Stimulated activated CD8-positive, alpha-beta memory T cell treated with anti-CD3 and anti-CD28 coated beads, Interleukin-7, amount 100 ng/mL, for 48 hours (primary cell): Measurements from ENCODE around the gene SCEL.

Experiments
- DNase-seq, 2 donors: peaks; one replicate each; pipeline ENCODE4 v3.0.0-alpha.2; 2020; ENCODE audit warnings: low read depth in 1 of 2; ENCODE audit errors: extremely low read depth in 1 of 2

Gene SCEL

GRCh38 chr13:77548594-77548993 lies 13.1 kb downstream of the SCEL start:
- DNase-seq, result no peak

- DNase-seq, result no peak
Observed at GRCh38 chr13:77554069-77554468, 18.6 kb downstream of the SCEL start.

GRCh38 chr13:77555246-77555645 lies 19.7 kb downstream of the SCEL start:
- no peak for DNase-seq

GRCh38 chr13:77558016-77558415 lies 22.5 kb downstream of the SCEL start:
- no peak for DNase-seq

GRCh38 chr13:77563111-77563510 lies 27.6 kb downstream of the SCEL start:
- no peak for DNase-seq

GRCh38 chr13:77565635-77566034 lies 30.1 kb downstream of the SCEL start:
- no peak for DNase-seq

- no peak for DNase-seq
Observed at GRCh38 chr13:77571956-77572355, 36.5 kb downstream of the SCEL start.

GRCh38 chr13:77574096-77574495 lies 38.6 kb downstream of the SCEL start:
- DNase-seq, result no peak

GRCh38 chr13:77579959-77580358 lies 44.5 kb downstream of the SCEL start:
- no peak for DNase-seq

- no peak for DNase-seq
Observed at GRCh38 chr13:77580748-77581147, 45.2 kb downstream of the SCEL start.

GRCh38 chr13:77583581-77583980 lies 48.1 kb downstream of the SCEL start:
- no peak for DNase-seq

- no peak for DNase-seq
Observed at GRCh38 chr13:77584106-77584505, 48.6 kb downstream of the SCEL start.

GRCh38 chr13:77595166-77595810 lies 59.8 kb downstream of the SCEL start:
- DNase-seq, result no peak

GRCh38 chr13:77596777-77597176 lies 61.3 kb downstream of the SCEL start:
- DNase-seq, result no peak

GRCh38 chr13:77599351-77599750 lies 63.8 kb downstream of the SCEL start:
- DNase-seq, result no peak

- DNase-seq, result no peak
Observed at GRCh38 chr13:77600701-77601100, 65.2 kb downstream of the SCEL start.

GRCh38 chr13:77611068-77611467 lies 75.6 kb downstream of the SCEL start:
- no peak for DNase-seq

GRCh38 chr13:77616027-77616426 lies 80.5 kb downstream of the SCEL start:
- no peak for DNase-seq

GRCh38 chr13:77619655-77620054 lies 84.1 kb downstream of the SCEL start:
- DNase-seq, result no peak

GRCh38 chr13:77620138-77620537 lies 84.6 kb downstream of the SCEL start:
- DNase-seq, result no peak

GRCh38 chr13:77623806-77624205 lies 88.3 kb downstream of the SCEL start:
- no peak for DNase-seq

- no peak for DNase-seq
Observed at GRCh38 chr13:77628170-77628569, 92.7 kb downstream of the SCEL start.

- no peak for DNase-seq
Observed at GRCh38 chr13:77637588-77637987, 102.1 kb downstream of the SCEL start.
